ENCODE results near the gene HDGFL1.

- TF ChIP-seq CTCF (IDR thresholded peaks at IDR 0.05) (no peak), POLR2A (IDR thresholded peaks at IDR 0.05) (no peak)
These were observed 24.5 kb downstream of the HDGFL1 start for GRCh38 chr6:22593895-22594294.

All from testis (tissue), 2 donors.